ENCODE results near the gene KCNH6. TPM values are rescaled to one million over a fixed set of nuclear protein-coding genes. Genes with fewer than 3 reads are reported as not detected.

KCNH6 gene
- total RNA-seq, 1 experiment from 2014 or later = 1.6 TPM

DNA sequence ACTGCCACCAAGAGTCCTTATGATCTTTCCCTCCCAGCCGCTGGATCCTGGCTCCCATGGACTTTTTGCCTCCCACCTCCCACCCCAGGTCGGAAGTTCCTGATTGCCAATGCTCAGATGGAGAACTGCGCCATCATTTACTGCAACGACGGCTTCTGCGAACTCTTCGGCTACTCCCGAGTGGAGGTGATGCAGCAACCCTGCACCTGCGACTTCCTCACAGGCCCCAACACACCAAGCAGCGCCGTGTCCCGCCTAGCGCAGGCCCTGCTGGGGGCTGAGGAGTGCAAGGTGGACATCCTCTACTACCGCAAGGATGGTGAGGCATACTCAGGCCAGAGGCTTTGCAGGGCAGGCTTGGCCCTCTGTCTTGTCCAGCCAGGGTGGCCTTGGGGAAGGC is 893 bp downstream of the KCNH6 start:
- Mint-ChIP-seq H3K36me3 (ENCODE audit: insufficient read depth in 1 of 3, low read depth in 3 of 3) (no peaks in the 10 kb centered on the region), H3K9me3 (no peaks in the 10 kb centered on the region), H3K4me1 (peaks cover 40 to 45% of the 10 kb centered on the region in 2 experiments), H3K27ac (no peak overlapping the region; a peak in 2 of 7 replicates), H3K27me3 (ENCODE audit: low read depth) (peaks cover 8% of the 10 kb centered on the region), H3K4me3 (peak overlapping the region; percentile 64 to 77)
- Histone ChIP-seq H3K4me1 (ENCODE audit: insufficient read depth, low read length) (peaks cover 6% of the 10 kb centered on the region; the same call in 1 of the 2 replicates), H3K4ac (ENCODE audit: low read depth, low read length) (no peak overlapping the region), H3T11ph (ENCODE audit: low read length) (no peak overlapping the region), H3K27me3 (ENCODE audit: insufficient read depth, low read length) (no peaks in the 10 kb centered on the region), H3K4me2 (ENCODE audit: insufficient read depth, insufficient read length, low read length) (peak overlapping the region; percentile 63), H2BK12ac (ENCODE audit: insufficient read length, low read depth, low read length) (no peak overlapping the region), H3K23ac (ENCODE audit: insufficient read length, low read depth, low read length) (no peak overlapping the region), H3K18ac (ENCODE audit: insufficient read length, low read depth, low read length) (no peak overlapping the region), H4K20me1 (ENCODE audit: control insufficient read depth, insufficient read depth, insufficient read length) (no peaks in the 10 kb centered on the region), H3K14ac (ENCODE audit: insufficient read depth, low read length) (no peak overlapping the region), H2BK20ac (ENCODE audit: low read depth, low read length, poor library complexity, severe bottlenecking) (no peak overlapping the region), H2AFZ (ENCODE audit: low read length) (no peak overlapping the region), H2BK15ac (ENCODE audit: low read depth, low read length) (no peak overlapping the region), H2BK5ac (ENCODE audit: insufficient read length, low read length) (no peak overlapping the region), H2BK120ac (ENCODE audit: low read depth, low read length, poor library complexity, severe bottlenecking) (no peak overlapping the region), H3K56ac (ENCODE audit: insufficient read length, low read depth, low read length) (no peak overlapping the region), H2AK5ac (ENCODE audit: insufficient read length, low read length) (no peak overlapping the region), H3K27ac (ENCODE audit: insufficient read length, low read depth, low read length) (no peak overlapping the region), H3K79me1 (ENCODE audit: insufficient read depth, low read depth, low read length, poor library complexity, severe bottlenecking) (no peaks in the 10 kb centered on the region), H4K5ac (ENCODE audit: insufficient read length, low read depth, low read length) (no peak overlapping the region), H4K91ac (ENCODE audit: insufficient read length, low read depth, low read length) (no peak overlapping the region), H3K9ac (ENCODE audit: extremely low read depth, insufficient read length, low read length) (no peak overlapping the region), H3K79me2 (ENCODE audit: insufficient read depth, low read length) (no peaks in the 10 kb centered on the region), H4K8ac (replicated peaks; ENCODE audit: insufficient read length, low read depth, low read length) (no peak overlapping the region), H3K9me3 (ENCODE audit: control insufficient read depth, low read depth, low read length) (no peaks in the 10 kb centered on the region), H3K23me2 (ENCODE audit: insufficient read length, low read depth, low read length, poor library complexity, severe bottlenecking) (peaks cover 6% of the 10 kb centered on the region)
- no CpG with 5 or more reads among the region's 14 CpGs for WGBS (ENCODE audit: extremely low coverage, insufficient read length, low lambda C conversion rate)
- no peak for DNase-seq
- TF ChIP-seq, protein P1, sequence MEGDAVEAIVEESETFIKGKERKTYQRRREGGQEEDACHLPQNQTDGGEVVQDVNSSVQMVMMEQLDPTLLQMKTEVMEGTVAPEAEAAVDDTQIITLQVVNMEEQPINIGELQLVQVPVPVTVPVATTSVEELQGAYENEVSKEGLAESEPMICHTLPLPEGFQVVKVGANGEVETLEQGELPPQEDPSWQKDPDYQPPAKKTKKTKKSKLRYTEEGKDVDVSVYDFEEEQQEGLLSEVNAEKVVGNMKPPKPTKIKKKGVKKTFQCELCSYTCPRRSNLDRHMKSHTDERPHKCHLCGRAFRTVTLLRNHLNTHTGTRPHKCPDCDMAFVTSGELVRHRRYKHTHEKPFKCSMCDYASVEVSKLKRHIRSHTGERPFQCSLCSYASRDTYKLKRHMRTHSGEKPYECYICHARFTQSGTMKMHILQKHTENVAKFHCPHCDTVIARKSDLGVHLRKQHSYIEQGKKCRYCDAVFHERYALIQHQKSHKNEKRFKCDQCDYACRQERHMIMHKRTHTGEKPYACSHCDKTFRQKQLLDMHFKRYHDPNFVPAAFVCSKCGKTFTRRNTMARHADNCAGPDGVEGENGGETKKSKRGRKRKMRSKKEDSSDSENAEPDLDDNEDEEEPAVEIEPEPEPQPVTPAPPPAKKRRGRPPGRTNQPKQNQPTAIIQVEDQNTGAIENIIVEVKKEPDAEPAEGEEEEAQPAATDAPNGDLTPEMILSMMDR (conservative IDR thresholded peaks at IDR 0.05) = no peak

Data from H9 (cell line).